GM19193 (cell line): ENCODE data around the gene MDFIC.

Source experiments
- POLR2A ChIP-seq: IDR thresholded peaks from 4 replicates; pipeline ENCODE4 v1.6.1; 2011; ENCODE audit not compliant: insufficient read depth, insufficient read length; ENCODE audit errors: extremely low read depth

MDFIC gene

DNA sequence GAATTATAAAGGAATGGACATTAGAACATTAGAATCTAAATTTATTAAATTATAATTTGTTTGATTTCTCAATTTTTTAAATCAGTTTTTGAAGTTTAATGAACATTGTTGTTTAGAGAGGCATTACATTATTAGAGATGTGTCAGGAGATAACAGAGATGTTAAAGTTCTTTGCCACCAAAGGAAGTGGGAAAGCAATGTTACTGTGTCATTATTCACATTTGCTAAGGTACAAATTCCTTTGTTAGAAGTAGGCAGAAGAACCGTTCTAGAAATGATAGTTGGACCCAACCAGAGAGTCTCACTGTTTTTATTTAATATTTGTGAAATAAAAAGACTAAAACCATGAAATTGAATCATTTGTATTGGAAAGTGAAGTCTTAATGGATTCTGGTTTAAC, 92.9 kb downstream of the MDFIC start:
- no peak for TF ChIP-seq POLR2A

GRCh38 chr7:115015619-115016018, 93.7 kb downstream of the MDFIC start:
- no peak for TF ChIP-seq POLR2A

- TF ChIP-seq POLR2A = no peak
Measured at GRCh38 chr7:115019882-115020605, 98.2 kb downstream of the MDFIC start.

GRCh38 chr7:115023219-115023618, 101.3 kb downstream of the MDFIC start:
- TF ChIP-seq POLR2A = no peak

DNA sequence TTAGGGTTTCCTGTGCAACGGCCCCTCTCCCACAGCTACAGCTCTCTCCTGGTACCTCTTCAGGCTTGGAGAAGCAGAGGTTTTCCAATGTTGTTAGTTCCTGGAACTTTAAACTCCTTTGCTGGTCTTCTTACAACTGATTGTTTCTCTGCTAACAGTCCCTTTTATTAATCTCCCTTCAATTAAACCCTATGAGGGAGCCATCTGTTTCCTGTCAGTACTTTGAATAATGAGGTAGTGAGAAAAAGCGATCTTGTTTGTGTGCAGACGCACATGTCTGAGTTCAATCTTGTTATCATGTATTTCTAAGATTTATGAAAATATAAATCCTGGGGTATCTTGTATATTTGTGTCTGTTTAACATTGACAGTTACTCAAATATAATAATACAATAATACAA, 102.4 kb downstream of the MDFIC start:
- TF ChIP-seq POLR2A = no peak

- no peak for TF ChIP-seq POLR2A
Measured at GRCh38 chr7:115032715-115033703, 111.1 kb downstream of the MDFIC start.

DNA sequence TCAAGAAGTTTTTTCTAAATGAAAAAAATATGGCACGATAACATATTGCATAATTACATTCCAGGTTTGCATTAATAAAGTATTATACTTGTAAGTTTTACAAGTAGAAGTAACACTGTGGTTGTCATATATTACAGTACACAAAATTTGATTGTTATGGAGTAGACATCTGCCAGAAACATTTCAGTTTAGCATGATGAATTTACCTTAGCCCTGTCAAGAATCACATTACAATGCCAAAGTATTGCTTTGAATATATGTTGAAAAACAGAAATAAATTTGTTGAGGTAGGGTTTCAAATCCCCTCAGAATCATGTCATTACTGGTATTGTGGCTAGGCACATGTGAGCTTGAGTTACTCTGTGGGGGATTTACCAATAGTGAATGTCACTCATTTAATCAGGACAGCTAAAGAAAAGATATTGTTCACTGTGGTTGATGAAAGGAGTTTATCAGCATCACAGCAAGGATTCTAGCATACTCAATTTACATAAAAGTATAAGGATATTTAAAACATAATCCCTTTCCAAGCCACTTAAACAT, 112.1 kb downstream of the MDFIC start:
- no peak for TF ChIP-seq POLR2A

- no peak for TF ChIP-seq POLR2A
Measured at GRCh38 chr7:115034515-115034914, 112.6 kb downstream of the MDFIC start.

DNA sequence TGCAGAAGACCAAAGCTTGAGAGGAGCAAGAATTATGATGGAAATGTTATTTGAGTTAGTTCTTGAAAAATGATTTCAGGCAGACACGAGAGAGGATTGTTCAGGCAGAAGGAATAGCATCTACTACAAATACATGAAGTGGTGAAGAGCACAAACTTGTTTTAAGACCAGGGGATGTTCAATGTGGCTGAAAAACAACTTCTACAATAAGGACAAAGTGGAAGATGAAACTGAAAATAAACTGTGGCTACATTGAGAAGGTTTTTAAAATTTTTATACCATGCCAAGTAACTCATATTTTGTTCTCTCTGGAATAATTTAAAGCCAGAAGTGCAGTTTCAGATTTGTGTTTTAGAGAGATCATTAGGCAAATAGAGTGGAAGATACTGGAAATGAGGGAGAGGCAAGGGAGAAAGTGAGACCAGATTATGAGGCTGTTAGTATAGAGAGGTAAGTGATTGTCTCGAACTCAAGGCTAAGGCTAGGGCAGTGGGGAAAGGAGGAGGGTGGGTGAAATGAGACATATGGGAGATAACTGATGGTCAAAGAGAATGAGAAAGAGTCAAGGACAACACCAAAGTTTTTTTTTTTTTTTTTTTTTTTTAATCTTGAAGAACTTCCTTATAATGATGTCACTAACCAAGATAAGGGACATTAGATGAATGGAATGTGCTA, 115.4 kb downstream of the MDFIC start:
- TF ChIP-seq POLR2A = no peak

- TF ChIP-seq POLR2A = no peak
Measured at GRCh38 chr7:115038158-115038557, 116.3 kb downstream of the MDFIC start.

GRCh38 chr7:115040057-115040456, 118.2 kb downstream of the MDFIC start:
- no peak for TF ChIP-seq POLR2A

GRCh38 chr7:115040495-115040894, 118.6 kb downstream of the MDFIC start:
- no peak for TF ChIP-seq POLR2A

DNA sequence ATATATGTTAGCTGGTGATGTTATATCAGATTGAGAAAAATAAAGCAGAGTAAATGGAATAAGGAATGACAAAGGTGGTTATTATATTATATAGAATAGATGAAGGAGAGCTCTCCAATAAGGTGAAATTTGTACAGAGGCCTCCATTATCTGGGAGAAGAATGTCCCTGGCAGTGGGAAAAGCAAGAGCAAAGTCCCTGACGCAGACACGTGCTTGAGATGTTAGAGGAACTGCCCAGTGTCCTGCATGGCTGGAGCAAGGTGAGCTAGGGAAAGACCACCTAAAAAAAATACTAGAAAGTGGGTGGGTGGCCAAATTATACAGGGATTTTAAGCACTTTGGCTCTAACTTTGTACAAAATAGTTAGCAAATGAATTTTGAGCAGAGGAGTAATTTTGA, 120.7 kb downstream of the MDFIC start:
- no peak for TF ChIP-seq POLR2A

- no peak for TF ChIP-seq POLR2A
Measured at GRCh38 chr7:115043605-115044004, 121.7 kb downstream of the MDFIC start.

GRCh38 chr7:115044224-115044623, 122.3 kb downstream of the MDFIC start:
- TF ChIP-seq POLR2A = no peak
